ENCODE measurements around the gene RAB1B.

Gene RAB1B

GRCh38 chr11:66226101-66226500, 42.3 kb upstream of the RAB1B start:
- H2AFZ ChIP-seq (ENCODE audit: low read length): no peak overlapping the region
- no peak overlapping the region for H3K27ac ChIP-seq (ENCODE audit: low read depth, low read length, poor library complexity, severe bottlenecking)
- H3K4me3 ChIP-seq (ENCODE audit: low read depth, low read length, poor library complexity, severe bottlenecking): no peak overlapping the region
- no peaks in the 10 kb centered on the region for H3K9me2 ChIP-seq (ENCODE audit: low read depth, low read length)
- peaks cover 9% of the 10 kb centered on the region for H3K4me1 ChIP-seq (ENCODE audit: insufficient read depth, low read length, severe bottlenecking)
- peaks cover 50% of the 10 kb centered on the region for H3K36me3 ChIP-seq (ENCODE audit: insufficient read depth, low read length)
- TF ChIP-seq EZH2 (IDR thresholded peaks at IDR 0.05; ENCODE audit: borderline replicate concordance, low read length) (no peak), CTCF (IDR thresholded peaks at IDR 0.05; ENCODE audit: low read length) (no peak)
- H3F3A ChIP-seq (ENCODE audit: insufficient read depth, low read length): no peaks in the 10 kb centered on the region
- H4K20me1 ChIP-seq (ENCODE audit: insufficient read depth, low read length): no peaks in the 10 kb centered on the region
- H3K27me3 ChIP-seq (ENCODE audit: insufficient read depth, low read length): no peaks in the 10 kb centered on the region
- no peak overlapping the region for H3K9ac ChIP-seq (ENCODE audit: low read length)
- H3K79me2 ChIP-seq (ENCODE audit: insufficient read depth, low read length): no peaks in the 10 kb centered on the region
- H3K4me2 ChIP-seq (ENCODE audit: low read length): no peak overlapping the region
- H3K9me3 ChIP-seq (ENCODE audit: low read length): no peaks in the 10 kb centered on the region

- Histone ChIP-seq H3K4me3 (ENCODE audit: low read depth, low read length, poor library complexity, severe bottlenecking) (no peak overlapping the region), H3K4me1 (ENCODE audit: insufficient read depth, low read length, severe bottlenecking) (no peaks in the 10 kb centered on the region), H3K9me2 (ENCODE audit: low read depth, low read length) (no peaks in the 10 kb centered on the region), H3K36me3 (ENCODE audit: insufficient read depth, low read length) (peaks cover 66% of the 10 kb centered on the region), H3K79me2 (ENCODE audit: insufficient read depth, low read length) (no peaks in the 10 kb centered on the region), H3K27me3 (ENCODE audit: insufficient read depth, low read length) (no peaks in the 10 kb centered on the region), H3K9me3 (ENCODE audit: low read length) (no peaks in the 10 kb centered on the region), H3K27ac (ENCODE audit: low read depth, low read length, poor library complexity, severe bottlenecking) (no peak overlapping the region), H3K4me2 (ENCODE audit: low read length) (no peak overlapping the region), H3F3A (ENCODE audit: insufficient read depth, low read length) (no peaks in the 10 kb centered on the region), H4K20me1 (ENCODE audit: insufficient read depth, low read length) (no peaks in the 10 kb centered on the region), H2AFZ (ENCODE audit: low read length) (no peak overlapping the region), H3K9ac (ENCODE audit: low read length) (no peak overlapping the region)
- TF ChIP-seq CTCF (IDR thresholded peaks at IDR 0.05; ENCODE audit: low read length) (no peak), EZH2 (IDR thresholded peaks at IDR 0.05; ENCODE audit: borderline replicate concordance, low read length) (no peak)
Observed at GRCh38 chr11:66227700-66228099, 40.7 kb upstream of the RAB1B start.

- Histone ChIP-seq H2AFZ (ENCODE audit: low read length) (no peak overlapping the region), H3K9ac (ENCODE audit: low read length) (no peak overlapping the region), H4K20me1 (ENCODE audit: insufficient read depth, low read length) (no peaks in the 10 kb centered on the region), H3K9me3 (ENCODE audit: low read length) (no peaks in the 10 kb centered on the region), H3K79me2 (ENCODE audit: insufficient read depth, low read length) (no peaks in the 10 kb centered on the region), H3K4me2 (ENCODE audit: low read length) (no peak overlapping the region), H3F3A (ENCODE audit: insufficient read depth, low read length) (no peaks in the 10 kb centered on the region), H3K27ac (ENCODE audit: low read depth, low read length, poor library complexity, severe bottlenecking) (no peak overlapping the region), H3K9me2 (ENCODE audit: low read depth, low read length) (no peaks in the 10 kb centered on the region), H3K4me3 (ENCODE audit: low read depth, low read length, poor library complexity, severe bottlenecking) (no peak overlapping the region), H3K27me3 (ENCODE audit: insufficient read depth, low read length) (no peaks in the 10 kb centered on the region), H3K36me3 (ENCODE audit: insufficient read depth, low read length) (peaks cover 71% of the 10 kb centered on the region), H3K4me1 (ENCODE audit: insufficient read depth, low read length, severe bottlenecking) (no peaks in the 10 kb centered on the region)
- TF ChIP-seq CTCF (IDR thresholded peaks at IDR 0.05; ENCODE audit: low read length) (no peak), EZH2 (IDR thresholded peaks at IDR 0.05; ENCODE audit: borderline replicate concordance, low read length) (no peak)
Observed at GRCh38 chr11:66228521-66228920, 39.9 kb upstream of the RAB1B start.
